HFFc6 (cell line): ENCODE data around the gene MBD6. TPM values are rescaled to one million over a fixed set of nuclear protein-coding genes. Genes with fewer than 3 reads are reported as not detected.
"Not testable (repeated sequence)": the region's sequence is repeated elsewhere in the genome, so short reads cannot be mapped to it uniquely, and the experiment has no call there.

Experiments
- DNase-seq: peaks from one replicate; pipeline ENCODE4 v3.0.0-alpha.2; 2018
- H3K27ac Mint-ChIP-seq: 2 replicates; pipeline ENCODE4 v1.8.0; 2020; ENCODE audit warnings: mild to moderate bottlenecking, mixed read lengths
- H3K27me3 Mint-ChIP-seq: 2 replicates; pipeline ENCODE4 v1.8.0; 2021; ENCODE audit warnings: mild to moderate bottlenecking, moderate library complexity, mixed read lengths; ENCODE audit not compliant: insufficient read depth
- H3K36me3 Mint-ChIP-seq: 2 replicates; pipeline ENCODE4 v1.8.0; 2021; ENCODE audit warnings: low read depth, mixed read lengths
- H3K4me1 Mint-ChIP-seq: 2 replicates; pipeline ENCODE4 v1.8.0; 2020; ENCODE audit warnings: low read depth, mixed read lengths
- H3K4me3 Mint-ChIP-seq: 2 replicates; pipeline ENCODE4 v1.8.0; 2020; ENCODE audit warnings: mild to moderate bottlenecking, moderate library complexity, mixed read lengths
- H3K9me3 Mint-ChIP-seq: 2 replicates; pipeline ENCODE4 v1.8.0; 2020; ENCODE audit warnings: mild to moderate bottlenecking, mixed read lengths
- CTCF ChIP-seq: fragments of 200-600 bp; sonication (generic); IDR thresholded peaks from 2 replicates; pipeline ENCODE4 v1.5.0; 2021; ENCODE audit warnings: antibody characterized with exemption, mild to moderate bottlenecking
- total RNA-seq, 6 experiments: library from RNA; stranded (reverse); fragmentation: NEBNext Ultra II Directional; extraction: Animal tissue kit (Norgen Biotek cat#: 25700); gene quantifications; 2 replicates in 1 of 6; 3 replicates in 5 of 6; pipeline ENCODE4 v1.2.3, GENCODE V29; 2021

Gene MBD6
- total RNA-seq, 6 experiments from 2014 or later = 40.7 to 43.6 (median 42.1) TPM

GRCh38 chr12:57491393-57492280 is 31.0 kb upstream of the MBD6 start:
- Mint-ChIP-seq H3K4me3 (no peak overlapping the region), H3K9me3 (no peaks in the 10 kb centered on the region), H3K36me3 (peaks cover 33% of the 10 kb centered on the region), H3K27ac (no peak overlapping the region; the same call in 1 of the 2 replicates), H3K4me1 (peaks cover 18% of the 10 kb centered on the region), H3K27me3 (peaks cover 2% of the 10 kb centered on the region; the same call in 1 of the 2 replicates)
- no peak for DNase-seq
- TF ChIP-seq CTCF = peak; percentile 42

GRCh38 chr12:57495051-57495701 is 27.4 kb upstream of the MBD6 start:
- not testable (repeated sequence) for DNase-seq, H3K4me3 Mint-ChIP-seq, H3K27me3 Mint-ChIP-seq, H3K27ac Mint-ChIP-seq, H3K4me1 Mint-ChIP-seq, H3K9me3 Mint-ChIP-seq
- H3K36me3 Mint-ChIP-seq = peaks cover 40% of the 10 kb centered on the region

GRCh38 chr12:57496822-57497221 is 25.8 kb upstream of the MBD6 start:
- Mint-ChIP-seq H3K27ac (no peak overlapping the region), H3K27me3 (peaks cover 2% of the 10 kb centered on the region), H3K36me3 (peaks cover 47% of the 10 kb centered on the region), H3K4me3 (no peak overlapping the region), H3K9me3 (no peaks in the 10 kb centered on the region), H3K4me1 (no peaks in the 10 kb centered on the region)
- DNase-seq = no peak
- TF ChIP-seq CTCF = no peak

- no peak for DNase-seq
- peaks cover 2% of the 10 kb centered on the region for H3K27me3 Mint-ChIP-seq
- no peak overlapping the region for H3K27ac Mint-ChIP-seq
- H3K9me3 Mint-ChIP-seq = no peaks in the 10 kb centered on the region
- TF ChIP-seq CTCF = no peak
- no peak overlapping the region for H3K4me3 Mint-ChIP-seq
- no peaks in the 10 kb centered on the region for H3K4me1 Mint-ChIP-seq
- H3K36me3 Mint-ChIP-seq = peaks cover 50% of the 10 kb centered on the region
Observed at GRCh38 chr12:57497223-57498131, 25.1 kb upstream of the MBD6 start.

- peaks cover 44% of the 10 kb centered on the region for H3K36me3 Mint-ChIP-seq
- TF ChIP-seq CTCF = no peak
- no peak for DNase-seq
- no peak overlapping the region for H3K27ac Mint-ChIP-seq
- H3K4me3 Mint-ChIP-seq = no peak overlapping the region
- no peaks in the 10 kb centered on the region for H3K4me1 Mint-ChIP-seq
- H3K27me3 Mint-ChIP-seq = peaks cover 2% of the 10 kb centered on the region
- no peaks in the 10 kb centered on the region for H3K9me3 Mint-ChIP-seq
Observed at GRCh38 chr12:57498132-57498502, 24.5 kb upstream of the MBD6 start.
